ENCODE data around the gene UBE2G1. TPM values are rescaled to one million over a fixed set of nuclear protein-coding genes. Genes with fewer than 3 reads are reported as not detected.
"Not testable (repeated sequence)": the region's sequence is repeated elsewhere in the genome, so short reads cannot be mapped to it uniquely, and the experiment has no call there.

Gene UBE2G1
- polyA plus RNA-seq, 1 donor (not counting 4 experiments of a cell fraction or from before 2014, with no cell fraction given) = 86.2 TPM

DNA sequence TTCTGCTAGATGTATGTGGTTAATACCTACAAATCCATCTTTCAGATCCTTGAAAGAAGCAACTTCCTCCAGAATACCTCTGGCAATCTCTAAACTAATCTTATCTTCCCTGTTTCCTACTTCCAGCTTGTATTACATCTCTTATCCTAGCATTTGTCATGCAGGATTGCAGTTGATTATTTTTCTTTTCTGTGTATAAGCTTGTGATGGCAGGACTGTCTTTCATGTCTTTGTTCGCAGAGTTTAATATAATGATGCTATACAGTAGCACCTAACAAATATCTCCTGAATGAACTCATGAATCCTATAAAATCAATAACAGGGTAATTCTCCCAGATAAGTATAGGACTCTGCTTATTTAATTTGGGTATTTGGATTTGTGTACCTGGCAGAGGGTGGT is 12.2 kb upstream of the UBE2G1 start:
- no peaks in the 10 kb centered on the region for H3K4me1 ChIP-seq (ENCODE audit: control insufficient read depth, extremely low read depth, insufficient read depth, low read length)
- no peaks in the 10 kb centered on the region for H3K79me2 ChIP-seq (ENCODE audit: control insufficient read depth, insufficient read depth, low read length)
- H3K36me3 ChIP-seq (ENCODE audit: control insufficient read depth in 2 of 2, extremely low read depth in 1 of 2, insufficient read depth in 2 of 2, low read length in 2 of 2) = no peaks in the 10 kb centered on the region
- no peak overlapping the region for H3K4me3 ChIP-seq (ENCODE audit: control insufficient read depth in 2 of 3, extremely low read depth in 1 of 3, insufficient read depth in 2 of 3, low read depth in 1 of 3, low read length in 3 of 3)
- H3K9me3 ChIP-seq (ENCODE audit: control insufficient read depth, low read depth, low read length) = no peaks in the 10 kb centered on the region
- DNase-seq (ENCODE audit: low read depth, low spot score) (no peak), FAIRE-seq (no peak)
- dilution Hi-C loops (cut with MboI; ENCODE audit: extremely low pct_ligation_motif_present, low sequenced_read_pairs) = no loop called here
- no peaks in the 10 kb centered on the region for H3K27me3 ChIP-seq (ENCODE audit: control insufficient read depth, extremely low read depth, insufficient read depth, low read length)
- no peak overlapping the region for H3K27ac ChIP-seq (ENCODE audit: control insufficient read depth, insufficient read depth, low read length)
- no peak overlapping the region for H3K4me2 ChIP-seq (ENCODE audit: control insufficient read depth, extremely low read depth, insufficient read depth, low read depth, low read length)
- no peak overlapping the region for H3K9ac ChIP-seq (ENCODE audit: control insufficient read depth, extremely low read depth, insufficient read depth, low read length)
- TF ChIP-seq EZH2 (IDR thresholded peaks at IDR 0.05; ENCODE audit: low read length) = no peak
- TF ChIP-seq, protein P1, sequence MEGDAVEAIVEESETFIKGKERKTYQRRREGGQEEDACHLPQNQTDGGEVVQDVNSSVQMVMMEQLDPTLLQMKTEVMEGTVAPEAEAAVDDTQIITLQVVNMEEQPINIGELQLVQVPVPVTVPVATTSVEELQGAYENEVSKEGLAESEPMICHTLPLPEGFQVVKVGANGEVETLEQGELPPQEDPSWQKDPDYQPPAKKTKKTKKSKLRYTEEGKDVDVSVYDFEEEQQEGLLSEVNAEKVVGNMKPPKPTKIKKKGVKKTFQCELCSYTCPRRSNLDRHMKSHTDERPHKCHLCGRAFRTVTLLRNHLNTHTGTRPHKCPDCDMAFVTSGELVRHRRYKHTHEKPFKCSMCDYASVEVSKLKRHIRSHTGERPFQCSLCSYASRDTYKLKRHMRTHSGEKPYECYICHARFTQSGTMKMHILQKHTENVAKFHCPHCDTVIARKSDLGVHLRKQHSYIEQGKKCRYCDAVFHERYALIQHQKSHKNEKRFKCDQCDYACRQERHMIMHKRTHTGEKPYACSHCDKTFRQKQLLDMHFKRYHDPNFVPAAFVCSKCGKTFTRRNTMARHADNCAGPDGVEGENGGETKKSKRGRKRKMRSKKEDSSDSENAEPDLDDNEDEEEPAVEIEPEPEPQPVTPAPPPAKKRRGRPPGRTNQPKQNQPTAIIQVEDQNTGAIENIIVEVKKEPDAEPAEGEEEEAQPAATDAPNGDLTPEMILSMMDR (optimal IDR thresholded peaks at IDR 0.05 in 1 of 3, IDR thresholded peaks at IDR 0.05 in 1 of 3, conservative IDR thresholded peaks at IDR 0.05 in 1 of 3; ENCODE audit: extremely low read depth in 1 of 3, insufficient read depth in 2 of 3, low read length in 3 of 3) = no peak
- H3K9me1 ChIP-seq (ENCODE audit: control insufficient read depth, extremely low read depth, insufficient read depth, low read length) = no peaks in the 10 kb centered on the region
- no peaks in the 10 kb centered on the region for H4K20me1 ChIP-seq (ENCODE audit: control insufficient read depth, extremely low read depth, insufficient read depth, low read length)
- H2AFZ ChIP-seq (ENCODE audit: control insufficient read depth, low read length) = no peak overlapping the region

DNA sequence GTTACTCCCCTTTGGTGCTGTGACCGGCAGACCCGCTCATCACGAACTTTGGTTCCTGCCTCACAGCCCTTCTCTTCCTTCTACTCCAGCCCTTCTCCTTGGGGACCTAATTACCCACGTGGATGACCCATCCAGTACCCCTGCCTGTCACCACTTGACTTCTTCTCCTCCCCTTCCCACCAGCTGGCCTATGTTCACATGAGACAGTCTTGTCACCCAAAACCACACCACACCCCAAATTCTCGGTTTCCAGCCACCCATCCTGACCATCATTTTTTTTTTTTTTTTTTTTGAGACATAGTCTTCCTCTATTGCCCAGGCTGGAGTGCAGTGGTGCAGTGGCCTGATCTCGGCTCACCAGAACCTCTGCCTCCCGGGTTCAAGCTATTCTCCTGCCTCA is 10.8 kb upstream of the UBE2G1 start:
- H3K9ac ChIP-seq (ENCODE audit: control insufficient read depth, extremely low read depth, insufficient read depth, low read length); FAIRE-seq; DNase-seq (ENCODE audit: low read depth, low spot score); H3K9me3 ChIP-seq (ENCODE audit: control insufficient read depth, low read depth, low read length); H3K9me1 ChIP-seq (ENCODE audit: control insufficient read depth, extremely low read depth, insufficient read depth, low read length); H3K27me3 ChIP-seq (ENCODE audit: control insufficient read depth, extremely low read depth, insufficient read depth, low read length); H3K36me3 ChIP-seq (ENCODE audit: control insufficient read depth in 2 of 2, extremely low read depth in 1 of 2, insufficient read depth in 2 of 2, low read length in 2 of 2); H3K4me2 ChIP-seq (ENCODE audit: control insufficient read depth, extremely low read depth, insufficient read depth, low read depth, low read length); dilution Hi-C loops (cut with MboI; ENCODE audit: extremely low pct_ligation_motif_present, low sequenced_read_pairs); H4K20me1 ChIP-seq (ENCODE audit: control insufficient read depth, extremely low read depth, insufficient read depth, low read length); H3K79me2 ChIP-seq (ENCODE audit: control insufficient read depth, insufficient read depth, low read length); H2AFZ ChIP-seq (ENCODE audit: control insufficient read depth, low read length); H3K4me1 ChIP-seq (ENCODE audit: control insufficient read depth, extremely low read depth, insufficient read depth, low read length); H3K4me3 ChIP-seq (ENCODE audit: control insufficient read depth in 2 of 3, extremely low read depth in 1 of 3, insufficient read depth in 2 of 3, low read depth in 1 of 3, low read length in 3 of 3); H3K27ac ChIP-seq (ENCODE audit: control insufficient read depth, insufficient read depth, low read length): not testable (repeated sequence)

DNA sequence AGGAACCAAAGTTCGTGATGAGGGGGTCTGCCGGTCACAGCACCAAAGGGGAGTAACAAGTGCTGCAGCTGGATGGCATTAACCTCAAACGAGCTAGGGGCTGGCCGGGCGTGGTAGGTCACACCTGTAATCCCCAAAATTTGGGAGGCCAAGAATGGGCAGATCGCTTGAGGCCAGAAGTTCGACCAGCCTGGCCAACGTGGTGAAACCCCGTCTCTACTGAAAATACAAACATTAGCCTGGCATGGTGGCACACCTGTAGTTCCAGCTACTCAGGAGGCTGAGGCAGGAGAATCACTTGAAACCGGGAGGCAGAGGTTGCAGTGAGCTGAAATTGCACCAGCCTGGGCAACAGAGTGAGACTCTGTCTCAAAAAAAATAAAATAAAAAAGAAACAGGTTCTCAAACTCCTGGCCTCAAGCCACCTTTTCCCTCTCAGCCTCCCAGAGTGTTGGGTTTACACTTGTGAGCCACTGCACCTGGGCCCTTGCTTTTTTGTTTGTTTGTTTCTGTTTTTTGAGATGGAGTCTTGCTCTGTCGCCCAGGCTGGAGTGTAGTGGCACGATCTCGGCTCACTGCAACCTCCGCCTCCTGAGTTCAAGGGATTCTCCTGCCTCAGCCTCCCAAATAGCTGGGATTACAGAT is 9.4 kb upstream of the UBE2G1 start:
- H3K9ac ChIP-seq (ENCODE audit: control insufficient read depth, extremely low read depth, insufficient read depth, low read length); H2AFZ ChIP-seq (ENCODE audit: control insufficient read depth, low read length); H3K79me2 ChIP-seq (ENCODE audit: control insufficient read depth, insufficient read depth, low read length); H3K4me3 ChIP-seq (ENCODE audit: control insufficient read depth in 2 of 3, extremely low read depth in 1 of 3, insufficient read depth in 2 of 3, low read depth in 1 of 3, low read length in 3 of 3); H3K9me1 ChIP-seq (ENCODE audit: control insufficient read depth, extremely low read depth, insufficient read depth, low read length); DNase-seq (ENCODE audit: low read depth, low spot score); H3K9me3 ChIP-seq (ENCODE audit: control insufficient read depth, low read depth, low read length); dilution Hi-C loops (cut with MboI; ENCODE audit: extremely low pct_ligation_motif_present, low sequenced_read_pairs); H3K36me3 ChIP-seq (ENCODE audit: control insufficient read depth in 2 of 2, extremely low read depth in 1 of 2, insufficient read depth in 2 of 2, low read length in 2 of 2); H3K4me1 ChIP-seq (ENCODE audit: control insufficient read depth, extremely low read depth, insufficient read depth, low read length); H3K4me2 ChIP-seq (ENCODE audit: control insufficient read depth, extremely low read depth, insufficient read depth, low read depth, low read length); H3K27ac ChIP-seq (ENCODE audit: control insufficient read depth, insufficient read depth, low read length); H4K20me1 ChIP-seq (ENCODE audit: control insufficient read depth, extremely low read depth, insufficient read depth, low read length); H3K27me3 ChIP-seq (ENCODE audit: control insufficient read depth, extremely low read depth, insufficient read depth, low read length): not testable (repeated sequence)
- peak; percentile 9 for FAIRE-seq
